ENCODE results near the gene STAG3.
"Not testable (repeated sequence)": the region's sequence is repeated elsewhere in the genome, so short reads cannot be mapped to it uniquely, and the experiment has no call there.

The STAG3 gene

GRCh38 chr7:100171087-100171681 lies 6.5 kb upstream of the STAG3 start:
- DNase-seq (ENCODE audit: insufficient read length, low spot score) (no peak), FAIRE-seq (no peak)
- no peak for TF ChIP-seq CTCF (IDR thresholded peaks at IDR 0.05; ENCODE audit: insufficient read depth, missing control alignments)

DNA sequence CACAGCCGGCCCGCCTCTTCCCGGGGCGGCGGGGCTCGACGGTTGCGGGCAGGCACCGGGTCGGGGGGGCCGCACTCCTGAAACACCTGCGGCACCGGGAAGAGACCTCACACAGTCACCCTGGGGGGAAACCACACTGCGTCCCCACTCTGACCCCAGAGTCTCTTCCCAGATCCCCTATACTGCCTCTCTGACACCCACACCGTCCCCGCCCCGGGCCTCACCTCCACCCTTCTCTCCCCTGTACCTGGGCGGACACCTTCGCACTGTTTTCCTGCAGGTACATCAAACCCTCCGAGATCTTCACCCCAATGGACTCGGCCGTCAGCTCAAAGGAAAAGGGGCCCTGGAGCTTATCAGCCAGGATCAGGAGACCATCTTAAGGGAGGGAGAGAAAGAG lies 5.9 kb upstream of the STAG3 start:
- FAIRE-seq, result no peak
- DNase-seq (ENCODE audit: insufficient read length, low spot score), result no peak
- TF ChIP-seq CTCF (IDR thresholded peaks at IDR 0.05; ENCODE audit: insufficient read depth, missing control alignments), result no peak

DNA sequence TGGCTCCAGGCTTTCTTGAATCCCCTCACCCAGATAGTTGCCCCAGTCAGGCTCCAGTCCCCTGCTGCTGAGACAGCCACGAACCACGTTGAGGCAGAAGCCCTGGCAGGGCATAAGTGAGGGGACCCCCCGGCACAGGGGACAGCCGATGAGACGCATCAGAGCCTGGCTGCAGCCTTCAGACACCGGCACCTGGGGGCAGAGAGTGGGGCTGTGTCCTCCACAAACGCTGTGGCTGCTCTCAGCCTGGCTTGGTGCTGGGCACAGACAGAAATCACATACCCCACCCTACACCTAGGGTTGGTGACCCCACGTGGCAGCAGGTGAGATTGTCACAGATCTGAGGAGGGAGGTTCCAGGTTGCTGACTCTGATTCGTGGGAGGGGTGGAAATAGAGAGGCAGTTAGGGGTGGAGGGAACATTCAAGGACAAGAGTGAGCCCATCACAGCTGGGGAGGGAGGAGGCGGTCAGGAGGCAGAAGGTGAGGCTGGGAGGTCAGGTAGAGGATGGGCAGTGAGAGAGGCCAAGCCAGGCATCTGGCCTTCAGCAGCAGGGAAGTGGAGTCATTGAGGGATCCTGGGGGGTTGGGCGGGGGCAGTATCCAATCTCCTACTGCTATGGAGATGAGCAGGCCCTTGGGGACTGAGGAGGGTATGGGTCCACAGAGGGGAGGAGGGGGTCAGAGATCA lies 3.8 kb upstream of the STAG3 start:
- DNase-seq (ENCODE audit: insufficient read length, low spot score), result no peak
- FAIRE-seq, result no peak
- no peak for TF ChIP-seq CTCF (IDR thresholded peaks at IDR 0.05; ENCODE audit: insufficient read depth, missing control alignments)

GRCh38 chr7:100174582-100174981 lies 3.1 kb upstream of the STAG3 start:
- DNase-seq (ENCODE audit: insufficient read length, low spot score) (no peak), FAIRE-seq (no peak)
- TF ChIP-seq CTCF (IDR thresholded peaks at IDR 0.05; ENCODE audit: insufficient read depth, missing control alignments), result no peak

DNA sequence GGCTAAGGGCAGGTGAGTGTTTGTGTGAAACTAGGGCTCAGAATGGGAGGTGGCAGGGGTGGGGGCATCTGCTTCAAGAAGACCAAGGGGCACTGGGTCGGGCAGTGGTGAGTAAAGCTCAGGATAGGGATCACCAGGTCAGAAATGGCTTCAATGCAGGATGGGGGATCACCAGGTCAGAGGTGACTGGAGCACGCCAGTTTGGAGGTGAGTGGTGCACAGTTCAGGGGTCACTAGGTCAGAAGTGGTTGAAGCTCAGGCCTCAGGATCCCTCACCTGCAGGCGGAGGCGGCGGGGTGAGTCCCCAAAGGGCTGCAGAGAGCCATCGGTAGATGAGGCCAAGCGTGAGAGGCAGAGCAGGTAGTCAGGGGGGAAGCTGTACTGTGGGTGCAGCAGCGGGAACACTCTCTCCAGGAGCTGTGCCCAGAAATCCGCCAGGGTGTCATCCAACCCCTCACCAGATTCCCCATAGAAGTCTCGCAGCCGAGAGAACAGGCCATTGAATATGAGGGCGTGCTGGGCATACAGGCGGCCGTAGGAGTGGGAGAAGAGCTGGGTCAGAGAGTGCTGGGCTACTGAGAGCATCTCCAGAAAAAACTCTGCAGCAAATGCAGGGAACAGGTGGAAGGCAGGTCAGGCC lies 2.3 kb upstream of the STAG3 start:
- FAIRE-seq (no peak), DNase-seq (ENCODE audit: insufficient read length, low spot score) (no peak)
- TF ChIP-seq CTCF (IDR thresholded peaks at IDR 0.05; ENCODE audit: insufficient read depth, missing control alignments), result no peak

DNA sequence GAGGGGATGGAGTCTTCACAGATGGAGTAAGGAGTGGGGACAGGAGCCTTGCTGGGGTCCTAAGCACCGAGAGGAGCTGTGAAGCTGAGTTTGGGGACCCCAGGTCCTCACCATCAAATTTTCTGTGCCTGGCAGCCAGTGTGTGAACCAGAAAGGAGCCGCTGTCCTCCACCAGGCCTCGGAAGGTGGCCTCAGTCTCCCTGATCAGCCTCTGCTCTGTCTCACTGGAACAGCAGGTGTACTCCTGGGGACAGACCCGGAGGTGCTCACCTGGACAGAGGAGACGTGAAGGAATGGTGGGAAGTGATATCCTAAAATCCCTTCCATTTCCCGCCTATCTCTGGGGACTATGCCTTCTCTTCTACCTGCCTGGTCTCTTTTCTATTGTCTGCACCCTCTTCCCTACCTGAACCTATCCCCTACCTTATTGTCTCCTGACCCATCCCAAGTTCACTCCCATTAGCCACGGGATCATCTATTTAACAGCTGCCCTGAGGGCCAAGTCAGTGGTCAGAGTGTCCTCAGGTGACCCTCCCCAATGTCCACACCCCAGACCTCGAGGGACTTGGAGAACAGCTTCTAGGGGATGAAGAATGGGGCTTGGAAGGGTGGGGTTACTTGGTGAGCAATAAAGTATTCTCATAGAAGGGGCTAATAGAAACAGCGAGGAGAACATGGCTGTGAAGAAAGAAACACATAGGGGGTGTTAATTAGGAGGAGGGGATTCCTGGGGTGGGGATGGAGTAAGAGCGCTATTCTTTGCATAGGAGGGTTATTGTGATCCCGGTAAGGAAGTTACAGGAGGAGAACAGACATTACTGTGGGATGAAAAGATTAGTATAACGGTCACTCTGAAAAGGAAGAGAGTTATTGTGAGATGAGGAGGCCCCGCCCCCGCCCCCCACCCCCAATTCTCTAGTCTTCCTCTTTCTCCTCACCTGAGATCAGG lies 1.3 kb upstream of the STAG3 start:
- FAIRE-seq, result no peak
- TF ChIP-seq CTCF (IDR thresholded peaks at IDR 0.05; ENCODE audit: insufficient read depth, missing control alignments), result no peak
- DNase-seq (ENCODE audit: insufficient read length, low spot score), result no peak

DNA sequence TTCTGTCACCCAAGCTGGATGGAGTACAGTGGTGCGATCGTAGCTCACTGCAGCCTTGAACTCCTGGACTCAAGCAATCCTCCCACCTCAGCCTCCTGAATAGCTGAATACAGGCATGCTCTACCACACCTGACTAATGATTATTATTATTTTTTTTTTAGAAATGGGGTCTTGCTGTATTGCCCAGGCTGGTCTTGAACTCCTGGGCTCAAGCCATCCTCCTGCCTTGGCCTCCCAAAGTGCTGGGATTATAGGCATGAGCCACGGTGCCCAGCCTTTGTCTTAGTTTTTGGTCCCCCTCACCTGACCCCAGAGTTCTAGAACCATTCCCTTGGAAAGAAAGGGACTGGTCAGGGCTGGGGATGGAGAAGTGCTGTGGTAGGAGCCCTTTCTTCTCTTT lies 2.4 kb downstream of the STAG3 start:
- not testable (repeated sequence) for DNase-seq (ENCODE audit: insufficient read length, low spot score); FAIRE-seq

GRCh38 chr7:100182616-100183015 lies 4.9 kb downstream of the STAG3 start:
- not testable (repeated sequence) for FAIRE-seq

DNA sequence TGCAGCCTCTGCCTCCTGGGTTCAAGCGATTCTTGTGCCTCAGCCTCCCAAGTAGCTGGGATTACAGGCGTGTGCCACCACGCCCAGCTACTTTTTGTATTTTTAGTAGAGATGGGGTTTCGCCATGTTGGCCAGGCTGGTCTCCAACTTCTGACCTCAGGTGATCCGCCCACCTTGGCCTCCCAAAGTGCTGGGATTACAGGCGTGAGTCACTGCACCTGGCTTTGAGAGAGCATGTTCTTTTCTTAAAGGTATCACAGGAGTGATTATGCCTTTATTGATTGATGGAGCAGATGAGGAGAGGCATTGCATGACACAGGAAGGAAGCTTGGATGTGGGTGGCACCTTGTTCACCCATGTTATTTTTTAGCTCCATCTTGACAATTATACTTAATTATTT lies 5.4 kb downstream of the STAG3 start:
- not testable (repeated sequence) for FAIRE-seq

More at GRCh38 chr7:100182616-100183015, 4.9 kb downstream of the STAG3 start:
- DNase-seq (ENCODE audit: insufficient read length, low spot score), result not testable (repeated sequence)

More for the DNA sequence above, 5.4 kb downstream of the STAG3 start:
- not testable (repeated sequence) for DNase-seq (ENCODE audit: insufficient read length, low spot score)
